GM21360 (cell line): ENCODE data around the gene MLXIPL.
"Not testable (repeated sequence)": the region's sequence is repeated elsewhere in the genome, so short reads cannot be mapped to it uniquely, and the experiment has no call there.

Source experiments
- ATAC-seq: cut with Tn5 transposase; IDR thresholded peaks from one replicate; pipeline ENCODE4 v1.9.1; 2021; ENCODE audit warnings: mild to moderate bottlenecking, moderate library complexity; ENCODE audit not compliant: unreplicated experiment

Gene MLXIPL

GRCh38 chr7:73556208-73557107, 67.9 kb downstream of the MLXIPL start:
- no peak for ATAC-seq

GRCh38 chr7:73555411-73555982, 68.8 kb downstream of the MLXIPL start:
- no peak for ATAC-seq

- ATAC-seq: not testable (repeated sequence)
These were observed 74.2 kb downstream of the MLXIPL start for GRCh38 chr7:73550093-73550492.

- no peak for ATAC-seq
These were observed 75.1 kb downstream of the MLXIPL start for GRCh38 chr7:73549176-73549575.

GRCh38 chr7:73547841-73548240, 76.5 kb downstream of the MLXIPL start:
- no peak for ATAC-seq

- no peak for ATAC-seq
These were observed 79.6 kb downstream of the MLXIPL start for GRCh38 chr7:73544678-73545077.
